Measurements from ENCODE around the gene SYTL4. TPM values are rescaled to one million over a fixed set of nuclear protein-coding genes. Genes with fewer than 3 reads are reported as not detected.

SYTL4 gene
- total and polyA plus RNA-seq, 2 of the 8 experiments (the other 6 are each of a cell fraction or from before 2014, with no cell fraction given) = 0.11 TPM

DNA sequence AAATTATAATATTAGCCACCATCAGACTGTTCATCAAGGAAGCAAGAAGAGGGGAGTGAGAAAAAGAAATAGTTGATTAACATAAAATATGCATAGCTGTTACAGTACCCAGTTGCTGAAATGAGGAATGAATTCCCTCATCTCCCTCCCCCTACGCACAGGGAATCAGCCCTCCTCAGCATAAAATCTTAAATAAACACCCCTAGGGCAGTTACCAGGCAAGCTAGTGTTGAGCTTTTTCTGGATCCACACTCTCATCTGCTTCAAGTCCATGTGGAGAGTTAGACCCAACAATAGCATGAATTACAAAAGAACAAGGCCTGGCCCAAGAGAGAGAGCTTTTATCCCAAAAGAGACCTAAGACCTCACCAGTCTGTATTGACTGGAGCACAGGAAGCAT, 19.0 kb upstream of the SYTL4 start:
- Histone ChIP-seq H3K4me2 (ENCODE audit: insufficient read depth in 1 of 2, low read depth in 2 of 2, low read length in 2 of 2) (no peak overlapping the region), H2AFZ (ENCODE audit: low read length) (no peak overlapping the region), H4K20me1 (replicated peaks in 1 of 2; ENCODE audit: control insufficient read depth in 1 of 2, insufficient read depth in 2 of 2, low read length in 2 of 2) (no peaks in the 10 kb centered on the region), H4K5ac (ENCODE audit: insufficient read length, low read depth, low read length) (no peak overlapping the region), H3K9me3 (ENCODE audit: insufficient read depth in 2 of 2, low read depth in 1 of 2, low read length in 1 of 2) (no peaks in the 10 kb centered on the region), H3K4me3 (ENCODE audit: extremely low read depth in 1 of 4, insufficient read depth in 2 of 4, low read depth in 3 of 4, low read length in 4 of 4) (no peak overlapping the region), H2BK12ac (ENCODE audit: low read depth, low read length) (no peak overlapping the region), H3K27me3 (replicated peaks in 1 of 4; ENCODE audit: control insufficient read depth in 3 of 4, extremely low read depth in 1 of 4, insufficient read depth in 3 of 4, low read length in 3 of 4) (no peaks in the 10 kb centered on the region), H2BK15ac (ENCODE audit: low read length) (no peak overlapping the region), H2BK120ac (replicated peaks; ENCODE audit: low read depth, low read length) (no peak overlapping the region), H2AK5ac (ENCODE audit: low read depth, low read length) (no peak overlapping the region), H3K18ac (ENCODE audit: extremely low read depth, low read length) (no peak overlapping the region), H4K91ac (replicated peaks; ENCODE audit: insufficient read length, low read length) (no peak overlapping the region), H3K56ac (replicated peaks; ENCODE audit: insufficient read length, low read depth, low read length) (no peak overlapping the region), H3K4ac (replicated peaks; ENCODE audit: insufficient read length, low read depth, low read length) (no peak overlapping the region), H3K79me1 (ENCODE audit: low read depth, low read length) (no peaks in the 10 kb centered on the region), H2BK5ac (ENCODE audit: low read depth, low read length) (no peak overlapping the region), H3K9ac (replicated peaks in 1 of 4; ENCODE audit: extremely low read depth in 1 of 4, low read depth in 3 of 4, low read length in 3 of 4) (no peak overlapping the region), H3K79me2 (ENCODE audit: control insufficient read depth in 1 of 2, insufficient read depth in 2 of 2, low read length in 2 of 2) (no peaks in the 10 kb centered on the region), H3K14ac (ENCODE audit: insufficient read length) (no peak overlapping the region), H2BK20ac (ENCODE audit: low read length) (no peak overlapping the region), H3K4me1 (replicated peaks in 1 of 4; ENCODE audit: control insufficient read depth in 3 of 4, insufficient read depth in 4 of 4, low read length in 3 of 4) (no peaks in the 10 kb centered on the region), H3K23ac (ENCODE audit: insufficient read length) (no peak overlapping the region), H3K27ac (ENCODE audit: low read depth, low read length) (no peak overlapping the region), H4K8ac (ENCODE audit: extremely low read depth, insufficient read depth, low read length) (no peak overlapping the region), H3K36me3 (ENCODE audit: control insufficient read depth in 2 of 4, insufficient read depth in 4 of 4, low read length in 3 of 4) (no peaks in the 10 kb centered on the region), H3K23me2 (ENCODE audit: low read depth, low read length) (0 out of 2 replicates have a peak, but pooled peaks cover 1% of the 10 kb centered on the region)
- no peak for TF ChIP-seq ASH2L (IDR thresholded peaks at IDR 0.05; ENCODE audit: low read length)
- 80% methylated on average over 1 of the region's 1 CpG; no CpG with 5 or more reads in 1 of the 2 experiments for WGBS, 2 experiments (ENCODE audit: extremely low coverage in 1 of 2, insufficient coverage in 1 of 2, insufficient read length in 1 of 2, insufficient replicate concordance in 2 of 2, low coverage in 1 of 2, low lambda C conversion rate in 2 of 2, missing lambda C conversion rate in 1 of 2)
- FAIRE-seq = peak; percentile 32
- ChIA-PET POLR2A (ENCODE audit: partially characterized antibody) (interaction anchor here (0.7 kb wide), 1 partner anchor 22 kb away, joined by 3 read pairs; no protein-coding TSS in a partner anchor), CTCF (ENCODE audit: partially characterized antibody) (interaction anchor here (1.1 to 1.8 kb wide), 4 partner anchors 11 to 80 kb away, joined by 3 to 9 read pairs (median 4); no protein-coding TSS in a partner anchor)
- no peak for DNase-seq (ENCODE audit: low read depth in 1 of 2, low spot score in 2 of 2)
